ENCODE data around the gene LNPEP. TPM values are rescaled to one million over a fixed set of nuclear protein-coding genes. Genes with fewer than 3 reads are reported as not detected.

The LNPEP gene
- total RNA-seq, 1 experiment from 2014 or later = 6.4 TPM

GRCh38 chr5:97037819-97038218 is 101.9 kb downstream of the LNPEP start:
- no peak for DNase-seq (ENCODE audit: low spot score)
- ChIA-PET CTCF (no interaction called here), POLR2A (no interaction called here)
- Mint-ChIP-seq H3K36me3 (no peaks in the 10 kb centered on the region), H3K27ac (no peak overlapping the region), H3K4me3 (no peak overlapping the region), H3K4me1 (peaks cover 11% of the 10 kb centered on the region), H3K9me3 (no peaks in the 10 kb centered on the region), H3K27me3 (ENCODE audit: low read depth) (no peaks in the 10 kb centered on the region)
- ATAC-seq = no peak
- TF ChIP-seq GTF2I (CRISPR knock-in tag; conservative IDR thresholded peaks at IDR 0.05) (no peak), USF1 (CRISPR knock-in tag; IDR thresholded peaks at IDR 0.05) (no peak), ERG (CRISPR knock-in tag; IDR thresholded peaks at IDR 0.05) (no peak), CTCF (IDR thresholded peaks at IDR 0.05) (no peak), ATF2 (CRISPR knock-in tag; IDR thresholded peaks at IDR 0.05; ENCODE audit: borderline replicate concordance, low read depth) (no peak), NR2C2 (CRISPR knock-in tag; IDR thresholded peaks at IDR 0.05) (no peak), NFATC4 (CRISPR knock-in tag; IDR thresholded peaks at IDR 0.05) (no peak), ZSCAN18 (CRISPR knock-in tag; IDR thresholded peaks at IDR 0.05) (no peak), GRHL2 (CRISPR knock-in tag; IDR thresholded peaks at IDR 0.05; ENCODE audit: insufficient replicate concordance, severe bottlenecking) (no peak), FOXP1 (CRISPR knock-in tag; IDR thresholded peaks at IDR 0.05; ENCODE audit: borderline replicate concordance) (no peak), AFF4 (CRISPR knock-in tag; IDR thresholded peaks at IDR 0.05; ENCODE audit: borderline replicate concordance) (no peak), HMGA2 (CRISPR knock-in tag; IDR thresholded peaks at IDR 0.05) (no peak), MAX (CRISPR knock-in tag; IDR thresholded peaks at IDR 0.05) (no peak), CDX4 (CRISPR knock-in tag; IDR thresholded peaks at IDR 0.05; ENCODE audit: borderline replicate concordance) (no peak), ATF3 (CRISPR knock-in tag; conservative IDR thresholded peaks at IDR 0.05) (no peak), MXD4 (CRISPR knock-in tag; IDR thresholded peaks at IDR 0.05; ENCODE audit: borderline replicate concordance) (no peak), RORB (CRISPR knock-in tag; IDR thresholded peaks at IDR 0.05) (no peak), ZNF281 (CRISPR knock-in tag; IDR thresholded peaks at IDR 0.05) (no peak), ZNF396 (CRISPR knock-in tag; IDR thresholded peaks at IDR 0.05; ENCODE audit: borderline replicate concordance) (no peak)

Data from WTC11 (cell line).